Naive thymus-derived CD4-positive, alpha-beta T cell (primary cell): ENCODE results near the gene DLG4. TPM values are rescaled to one million over a fixed set of nuclear protein-coding genes. Genes with fewer than 3 reads are reported as not detected.
A peak's percentile ranks its signal among the peaks of the same experiment; 100 is the strongest.

Source experiments
- ATAC-seq: fragments of 150-1000 bp; cut with Tn5 transposase; 2 replicates; pipeline ENCODE4 v1.10.0; 2021; ENCODE audit warnings: mild to moderate bottlenecking, moderate library complexity
- CTCF ChIA-PET: fragments of 350-600 bp; sonication (Branson Sonifier 250); formaldehyde crosslinking; loops from one replicate; lab custom pipeline; 2021; ENCODE audit warnings: antibody characterized with exemption; lab: Charles Lee
- POLR2A ChIA-PET: fragments of 350-600 bp; sonication (Branson Sonifier 250); formaldehyde crosslinking; loops from one replicate; lab custom pipeline; 2021; ENCODE audit warnings: antibody characterized with exemption, inconsistent platforms; lab: Charles Lee
- DNase-seq, 9 donors: peaks; one replicate each; pipeline versions ENCODE4 v3.0.0 to v3.0.0-alpha.2; 2020 to 2022; ENCODE audit warnings: mixed read lengths in 1 of 9
- H3K27ac ChIP-seq: one replicate; pipeline ENCODE4 v1.7.0; 2013; ENCODE audit warnings: mild to moderate bottlenecking, low read depth, low read length, moderate library complexity
- H3K27me3 ChIP-seq, 2 donors: one replicate each; pipeline ENCODE4 v1.7.0; 2013; ENCODE audit warnings: low read length in 2 of 2, mild to moderate bottlenecking in 2 of 2, moderate library complexity in 2 of 2; ENCODE audit not compliant: control insufficient read depth in 2 of 2, insufficient read depth in 2 of 2
- H3K36me3 ChIP-seq, 3 experiments: 1 replicate in 2 of 3; 2 replicates in 1 of 3; pipeline ENCODE4 v1.7.0; 2013; ENCODE audit warnings: low read length in 3 of 3, mild to moderate bottlenecking in 3 of 3, moderate library complexity in 1 of 3; ENCODE audit not compliant: insufficient read depth in 3 of 3, control insufficient read depth in 2 of 3
- H3K4me1 ChIP-seq, 2 donors: one replicate each; pipeline ENCODE4 v1.7.0; 2013; ENCODE audit warnings: low read length in 2 of 2, mild to moderate bottlenecking in 2 of 2, moderate library complexity in 1 of 2; ENCODE audit not compliant: control insufficient read depth in 2 of 2, insufficient read depth in 2 of 2
- H3K4me3 ChIP-seq: 2 replicates; pipeline ENCODE4 v1.7.0; 2013; ENCODE audit warnings: mild to moderate bottlenecking, low read length
- H3K9me3 ChIP-seq, 3 experiments: 1 replicate in 2 of 3; 2 replicates in 1 of 3; pipeline ENCODE4 v1.7.0; 2013; ENCODE audit warnings: low read length in 3 of 3; ENCODE audit not compliant: control insufficient read depth in 2 of 3
- H3K27ac Mint-ChIP-seq, 9 donors: one replicate each; pipeline ENCODE4 v1.8.0; 2020 to 2022; ENCODE audit warnings: mixed read lengths in 9 of 9, mild to moderate bottlenecking in 8 of 9, moderate library complexity in 5 of 9, inconsistent platforms in 2 of 9
- H3K27me3 Mint-ChIP-seq, 5 donors: one replicate each; pipeline ENCODE4 v1.8.0; 2021 to 2022; ENCODE audit warnings: mixed read lengths in 5 of 5, mild to moderate bottlenecking in 1 of 5
- H3K36me3 Mint-ChIP-seq, 5 donors: one replicate each; pipeline ENCODE4 v1.8.0; 2020 to 2022; ENCODE audit warnings: mixed read lengths in 5 of 5, mild to moderate bottlenecking in 3 of 5, inconsistent platforms in 1 of 5
- H3K4me1 Mint-ChIP-seq, 7 donors: one replicate each; pipeline ENCODE4 v1.8.0; 2020 to 2022; ENCODE audit warnings: mixed read lengths in 7 of 7, mild to moderate bottlenecking in 3 of 7, inconsistent platforms in 1 of 7
- H3K4me3 Mint-ChIP-seq, 10 donors: one replicate each; pipeline ENCODE4 v1.8.0; 2020 to 2022; ENCODE audit warnings: mild to moderate bottlenecking in 10 of 10, mixed read lengths in 10 of 10, moderate library complexity in 6 of 10, inconsistent platforms in 2 of 10
- H3K9me3 Mint-ChIP-seq, 11 donors: one replicate each; pipeline ENCODE4 v1.8.0; 2020 to 2022; ENCODE audit warnings: mixed read lengths in 11 of 11, mild to moderate bottlenecking in 4 of 11, inconsistent platforms in 1 of 11, moderate library complexity in 1 of 11
- intact Hi-C, 2 donors: fragments of 100-400 bp; cut with micrococcal nuclease; formaldehyde crosslinking; loops; one replicate each; pipeline ENCODE4 v1.15.1; 2023
- polyA plus RNA-seq, 2 donors: library from polyadenylated mRNA; unstranded; fragments of 300-500 nt; fragmentation: Illumina TruSeq; gene quantifications; one replicate each; pipeline ENCODE4 v1.2.3, GENCODE V29; 2021
- total RNA-seq, 6 experiments: library from RNA in 5 of 6; stranded (reverse) in 5 of 6; gene quantifications; 1 replicate in 5 of 6; 2 replicates in 1 of 6; pipeline ENCODE4 v1.2.3 and lab custom pipeline; 2021 to 2026

The DLG4 gene
- total and polyA plus RNA-seq, 7 experiments from 2014 or later = 0.26 to 25.4 (median 11.4) TPM

DNA sequence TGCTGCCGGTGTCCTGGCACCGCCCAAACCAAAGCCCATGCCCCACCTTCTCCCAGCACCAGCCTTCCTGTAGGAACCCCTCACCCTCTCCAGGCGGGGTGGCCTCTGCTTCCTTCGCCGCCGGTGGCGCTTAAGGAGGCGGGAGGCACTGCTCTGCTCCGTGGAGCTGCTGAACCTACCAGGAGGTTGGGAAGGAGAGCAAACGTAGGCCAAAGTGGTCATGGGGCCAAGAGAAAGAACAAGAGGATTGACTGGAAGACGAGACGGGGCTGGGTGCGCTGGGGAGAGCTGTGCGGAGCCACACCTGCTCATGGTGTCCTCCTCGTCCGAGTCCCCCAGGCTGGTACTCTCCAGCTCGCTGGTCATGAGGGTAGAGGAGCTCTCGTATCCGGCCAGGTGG lies 9.9 kb upstream of the DLG4 start:
- peaks cover 3 to 24% (median 4%) of the 10 kb centered on the region in 5 donors for H3K36me3 Mint-ChIP-seq
- Histone ChIP-seq H3K27ac (no peak overlapping the region), H3K27me3 (no peaks in the 10 kb centered on the region), H3K4me3 (no peak overlapping the region), H3K9me3 (no peaks in the 10 kb centered on the region), H3K4me1 (peaks cover 5% of the 10 kb centered on the region in 2 donors), H3K36me3 (peaks cover 0 to 69% (median 14%) of the 10 kb centered on the region in 3 experiments)
- DNase-seq (no peak), ATAC-seq (no peak)
- H3K4me3 Mint-ChIP-seq = no peak overlapping the region
- peaks cover 19 to 36% (median 29%) of the 10 kb centered on the region in 7 donors for H3K4me1 Mint-ChIP-seq
- peaks cover 0 to 2% (median 0%) of the 10 kb centered on the region in 5 donors for H3K27me3 Mint-ChIP-seq
- peaks cover 0 to 2% (median 0%) of the 10 kb centered on the region in 11 donors for H3K9me3 Mint-ChIP-seq
- intact Hi-C loops = no loop called here
- CTCF ChIA-PET = no interaction called here
- POLR2A ChIA-PET = interaction anchor here (1.1 to 14.4 kb wide), 2 partner anchors 10 to 11 kb away, joined by 3 to 265 read pairs; partner anchors contain the start of genes ACADVL and DLG4
- no peak overlapping the region for H3K27ac Mint-ChIP-seq

DNA sequence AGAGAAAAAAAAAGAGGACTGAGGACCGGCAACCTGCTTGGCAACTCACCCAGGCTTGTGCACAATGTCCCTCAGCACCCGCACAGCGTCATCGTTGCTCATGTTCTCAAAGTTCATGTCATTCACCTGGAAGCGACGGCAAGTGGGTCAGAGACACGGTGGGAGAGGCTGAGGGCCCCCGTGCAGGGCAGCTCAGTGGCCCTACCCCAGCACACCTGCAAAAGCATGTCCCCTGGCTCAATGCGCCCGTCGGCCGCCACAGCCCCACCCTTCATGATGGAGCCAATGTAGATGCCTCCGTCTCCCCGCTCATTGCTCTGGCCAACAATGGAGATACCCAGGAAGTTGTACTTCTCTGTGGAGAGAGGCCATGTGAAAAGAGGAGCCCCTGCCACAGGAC lies 9.3 kb upstream of the DLG4 start:
- H3K27ac ChIP-seq = no peak overlapping the region

GRCh38 chr17:7226721-7227710 lies 7.4 kb upstream of the DLG4 start:
- no peak overlapping the region for H3K27ac Mint-ChIP-seq

More for the DNA sequence above, 9.3 kb upstream of the DLG4 start:
- Histone ChIP-seq H3K9me3 (no peaks in the 10 kb centered on the region), H3K4me3 (no peak overlapping the region), H3K27me3 (no peaks in the 10 kb centered on the region), H3K4me1 (peaks cover 5% of the 10 kb centered on the region in 2 donors), H3K36me3 (peaks cover 2 to 72% (median 14%) of the 10 kb centered on the region in 3 experiments)
- H3K27me3 Mint-ChIP-seq = no peaks in the 10 kb centered on the region
- DNase-seq (no peak), ATAC-seq (no peak)
- intact Hi-C loops = no loop called here
- H3K4me3 Mint-ChIP-seq = no peak overlapping the region
- H3K27ac Mint-ChIP-seq = no peak overlapping the region
- ChIA-PET POLR2A (interaction anchor here (1.3 kb wide), 1 partner anchor 10 kb away, joined by 8 read pairs; the partner anchor contains the start of genes ACADVL and DLG4), CTCF (no interaction called here)
- H3K36me3 Mint-ChIP-seq = peaks cover 3 to 26% (median 6%) of the 10 kb centered on the region in 5 donors
- H3K9me3 Mint-ChIP-seq = no peaks in the 10 kb centered on the region
- peaks cover 17 to 33% (median 26%) of the 10 kb centered on the region in 7 donors for H3K4me1 Mint-ChIP-seq

GRCh38 chr17:7225711-7226331 lies 6.2 kb upstream of the DLG4 start:
- no peak overlapping the region for H3K4me3 Mint-ChIP-seq

More at GRCh38 chr17:7226721-7227710, 7.4 kb upstream of the DLG4 start:
- CTCF ChIA-PET = no interaction called here
- H3K27ac ChIP-seq = no peak overlapping the region
- H3K4me3 Mint-ChIP-seq = no peak overlapping the region
- no peaks in the 10 kb centered on the region for H3K4me1 ChIP-seq
- no peaks in the 10 kb centered on the region for H3K9me3 ChIP-seq
- peaks cover 3 to 31% (median 5%) of the 10 kb centered on the region in 5 donors for H3K36me3 Mint-ChIP-seq
- no peak overlapping the region for H3K4me3 ChIP-seq
- no peak for ATAC-seq
- H3K36me3 ChIP-seq = peaks cover 4 to 89% (median 14%) of the 10 kb centered on the region in 3 experiments
- POLR2A ChIA-PET = no interaction called here
- peaks cover 4 to 16% (median 10%) of the 10 kb centered on the region in 7 donors for H3K4me1 Mint-ChIP-seq
- H3K27me3 Mint-ChIP-seq = no peaks in the 10 kb centered on the region
- intact Hi-C loops = no loop called here
- H3K27me3 ChIP-seq = no peaks in the 10 kb centered on the region
- H3K9me3 Mint-ChIP-seq = no peaks in the 10 kb centered on the region
- DNase-seq = no peak

GRCh38 chr17:7224661-7225111 lies 5.0 kb upstream of the DLG4 start:
- Mint-ChIP-seq H3K4me3 (no peak overlapping the region), H3K27me3 (no peaks in the 10 kb centered on the region), H3K9me3 (no peaks in the 10 kb centered on the region), H3K36me3 (peaks cover 3 to 24% (median 4%) of the 10 kb centered on the region in 5 donors), H3K27ac (no peak overlapping the region), H3K4me1 (peaks cover 12 to 19% (median 14%) of the 10 kb centered on the region in 7 donors)
- H3K27me3 ChIP-seq = no peaks in the 10 kb centered on the region
- intact Hi-C loops = no loop called here
- H3K9me3 ChIP-seq = no peaks in the 10 kb centered on the region
- ChIA-PET POLR2A (interaction anchor here (13.7 kb wide), 1 partner anchor 12 kb away, joined by 265 read pairs; the partner anchor contains the start of genes DVL2, GABARAP and PHF23), CTCF (no interaction called here)
- no peak for ATAC-seq
- H3K4me3 ChIP-seq = no peak overlapping the region
- DNase-seq = no peak
- H3K36me3 ChIP-seq = peaks cover 4 to 81% (median 14%) of the 10 kb centered on the region in 3 experiments
- peaks cover 6 to 10% of the 10 kb centered on the region in 2 donors for H3K4me1 ChIP-seq
- no peak overlapping the region for H3K27ac ChIP-seq

More at GRCh38 chr17:7225711-7226331, 6.2 kb upstream of the DLG4 start:
- Mint-ChIP-seq H3K27ac (peak overlapping the region in 1 of 9 donors; percentile 45), H3K4me1 (peaks cover 6 to 16% (median 10%) of the 10 kb centered on the region in 7 donors), H3K9me3 (no peaks in the 10 kb centered on the region), H3K36me3 (peaks cover 3 to 30% (median 4%) of the 10 kb centered on the region in 5 donors), H3K27me3 (no peaks in the 10 kb centered on the region)
- H3K36me3 ChIP-seq = peaks cover 4 to 87% (median 14%) of the 10 kb centered on the region in 3 experiments
- no peak overlapping the region for H3K27ac ChIP-seq
- no peaks in the 10 kb centered on the region for H3K9me3 ChIP-seq
- no peak for DNase-seq
- peaks cover 0 to 4% of the 10 kb centered on the region in 2 donors for H3K4me1 ChIP-seq
- intact Hi-C loops = no loop called here
- ChIA-PET CTCF (no interaction called here), POLR2A (interaction anchor here (13.7 kb wide), 1 partner anchor 11 kb away, joined by 265 read pairs; the partner anchor contains the start of genes DVL2, GABARAP and PHF23)
- no peaks in the 10 kb centered on the region for H3K27me3 ChIP-seq
- H3K4me3 ChIP-seq = no peak overlapping the region
- ATAC-seq = no peak

DNA sequence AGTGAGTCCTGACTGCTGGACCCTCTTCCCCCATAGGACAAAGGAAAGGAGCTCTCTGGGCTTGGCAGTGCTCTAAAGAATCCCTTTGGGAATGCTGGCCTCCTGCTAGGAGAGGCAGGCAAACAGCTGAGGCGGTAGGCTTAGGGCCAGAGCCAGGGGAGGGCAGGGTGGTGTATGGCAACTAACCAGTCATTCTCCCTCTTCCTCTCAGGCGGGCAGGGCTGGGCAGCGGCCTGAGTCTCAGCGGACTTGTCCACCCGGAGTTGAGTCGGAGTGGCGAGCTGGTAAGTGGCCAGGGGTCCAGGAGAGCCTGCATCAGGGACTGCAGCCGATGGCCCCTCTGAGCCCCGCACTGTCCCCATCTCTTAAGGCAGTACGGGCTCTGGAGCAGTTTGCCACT lies 4.5 kb upstream of the DLG4 start:
- peaks cover 16 to 25% (median 20%) of the 10 kb centered on the region in 7 donors for H3K4me1 Mint-ChIP-seq
- H3K27me3 ChIP-seq = no peaks in the 10 kb centered on the region
- H3K4me3 Mint-ChIP-seq = no peak overlapping the region
- ChIA-PET POLR2A (interaction anchor here (0.6 to 13.7 kb wide), 2 partner anchors 12 to 254 kb away, joined by 3 to 265 read pairs; partner anchors contain the start of genes DVL2, GABARAP and PHF23), CTCF (interaction anchor here (1.2 kb wide), 1 partner anchor 23 kb away, joined by 6 read pairs; no protein-coding TSS in a partner anchor)
- DNase-seq (no peak), ATAC-seq (no peak)
- H3K9me3 Mint-ChIP-seq = peaks cover 0 to 2% (median 0%) of the 10 kb centered on the region in 11 donors
- peaks cover 4 to 77% (median 12%) of the 10 kb centered on the region in 3 experiments for H3K36me3 ChIP-seq
- no peak overlapping the region for H3K27ac ChIP-seq
- no peaks in the 10 kb centered on the region for H3K9me3 ChIP-seq
- peaks cover 12 to 15% of the 10 kb centered on the region in 2 donors for H3K4me1 ChIP-seq
- peaks cover 0 to 23% (median 4%) of the 10 kb centered on the region in 5 donors for H3K36me3 Mint-ChIP-seq
- no peaks in the 10 kb centered on the region for H3K27me3 Mint-ChIP-seq
- H3K4me3 ChIP-seq = no peak overlapping the region
- intact Hi-C loops = no loop called here
- H3K27ac Mint-ChIP-seq = peak overlapping the region in 1 of 9 donors; percentile 21
